ENCODE results near the gene HSPB2.

Gene HSPB2

GRCh38 chr11:111934306-111934705, 21.8 kb downstream of the HSPB2 start:
- Histone ChIP-seq H4K8ac (ENCODE audit: low read depth, low read length) (no peak overlapping the region), H3K9ac (ENCODE audit: low read depth, low read length, poor library complexity) (no peak overlapping the region), H3K79me1 (ENCODE audit: low read depth, low read length) (no peaks in the 10 kb centered on the region), H3K4me1 (ENCODE audit: control insufficient read depth in 2 of 2, insufficient read depth in 1 of 2, low read depth in 1 of 2, low read length in 2 of 2) (peaks cover 19 to 36% of the 10 kb centered on the region in 2 donors), H2BK120ac (ENCODE audit: low read depth, low read length) (no peak overlapping the region), H2AK5ac (ENCODE audit: low read depth, low read length) (no peak overlapping the region), H3K27ac (replicated peaks; ENCODE audit: low read length) (no peak overlapping the region), H3K4ac (ENCODE audit: low read length) (no peak overlapping the region), H4K91ac (ENCODE audit: low read depth, low read length, poor library complexity) (no peak overlapping the region), H3K23ac (ENCODE audit: low read depth, low read length, poor library complexity) (no peak overlapping the region), H3K9me3 (replicated peaks in 1 of 2; ENCODE audit: control insufficient read depth in 2 of 2, insufficient read depth in 1 of 2, low read depth in 1 of 2, low read length in 2 of 2) (no peaks in the 10 kb centered on the region), H2AFZ (ENCODE audit: low read length) (no peak overlapping the region), H3K18ac (ENCODE audit: low read length) (no peak overlapping the region), H3K27me3 (ENCODE audit: control insufficient read depth in 3 of 3, insufficient read depth in 3 of 3, low read depth in 1 of 3, low read length in 3 of 3) (no peaks in the 10 kb centered on the region), H2BK5ac (ENCODE audit: low read length) (no peak overlapping the region), H3K14ac (ENCODE audit: low read length) (no peak overlapping the region), H3K4me3 (ENCODE audit: low read length in 2 of 2) (no peak overlapping the region), H2BK15ac (ENCODE audit: low read length) (no peak overlapping the region), H2BK12ac (ENCODE audit: low read length) (no peak overlapping the region), H3K36me3 (replicated peaks in 1 of 2; ENCODE audit: control insufficient read depth in 2 of 2, insufficient read depth in 2 of 2, low read length in 2 of 2) (peaks cover 0 to 7% of the 10 kb centered on the region in 2 donors), H3K4me2 (ENCODE audit: insufficient read depth, low read length, poor library complexity, severe bottlenecking) (no peak overlapping the region)
- no CpG with 5 or more reads among the region's 1 CpG for whole genome bisulfite sequencing, 2 donors (ENCODE audit: extremely low coverage in 2 of 2, insufficient read length in 2 of 2, insufficient replicate concordance in 1 of 2)
- no peak for DNase-seq (ENCODE audit: low spot score)

- Histone ChIP-seq H2BK15ac (ENCODE audit: low read length) (no peak overlapping the region), H4K91ac (ENCODE audit: low read depth, low read length, poor library complexity) (no peak overlapping the region), H3K36me3 (replicated peaks in 1 of 2; ENCODE audit: control insufficient read depth in 2 of 2, insufficient read depth in 2 of 2, low read length in 2 of 2) (peaks cover 0 to 6% of the 10 kb centered on the region in 2 donors), H3K4me3 (ENCODE audit: low read length in 2 of 2) (no peak overlapping the region), H3K14ac (ENCODE audit: low read length) (no peak overlapping the region), H3K9ac (ENCODE audit: low read depth, low read length, poor library complexity) (no peak overlapping the region), H2BK5ac (ENCODE audit: low read length) (no peak overlapping the region), H3K79me1 (ENCODE audit: low read depth, low read length) (no peaks in the 10 kb centered on the region), H2AK5ac (ENCODE audit: low read depth, low read length) (no peak overlapping the region), H3K4ac (ENCODE audit: low read length) (no peak overlapping the region), H2AFZ (ENCODE audit: low read length) (peak overlapping the region; percentile 33), H3K18ac (ENCODE audit: low read length) (no peak overlapping the region), H3K4me1 (ENCODE audit: control insufficient read depth in 2 of 2, insufficient read depth in 1 of 2, low read depth in 1 of 2, low read length in 2 of 2) (peaks cover 19 to 36% of the 10 kb centered on the region in 2 donors), H2BK120ac (ENCODE audit: low read depth, low read length) (no peak overlapping the region), H3K27ac (replicated peaks; ENCODE audit: low read length) (no peak overlapping the region), H2BK12ac (ENCODE audit: low read length) (no peak overlapping the region), H3K23ac (ENCODE audit: low read depth, low read length, poor library complexity) (no peak overlapping the region), H3K9me3 (replicated peaks in 1 of 2; ENCODE audit: control insufficient read depth in 2 of 2, insufficient read depth in 1 of 2, low read depth in 1 of 2, low read length in 2 of 2) (no peaks in the 10 kb centered on the region), H4K8ac (ENCODE audit: low read depth, low read length) (no peak overlapping the region), H3K4me2 (ENCODE audit: insufficient read depth, low read length, poor library complexity, severe bottlenecking) (no peak overlapping the region), H3K27me3 (ENCODE audit: control insufficient read depth in 3 of 3, insufficient read depth in 3 of 3, low read depth in 1 of 3, low read length in 3 of 3) (no peaks in the 10 kb centered on the region)
- WGBS, 2 donors (ENCODE audit: extremely low coverage in 2 of 2, insufficient read length in 2 of 2, insufficient replicate concordance in 1 of 2) = no CpG with 5 or more reads among the region's 4 CpGs
- no peak for DNase-seq (ENCODE audit: low spot score)
Observed at GRCh38 chr11:111935317-111936039, 22.9 kb downstream of the HSPB2 start.

- no peak for DNase-seq (ENCODE audit: low spot score)
- H2BK15ac ChIP-seq (ENCODE audit: low read length) = no peak overlapping the region
- H3K4me1 ChIP-seq (ENCODE audit: control insufficient read depth in 2 of 2, insufficient read depth in 1 of 2, low read depth in 1 of 2, low read length in 2 of 2) = peaks cover 19 to 36% of the 10 kb centered on the region in 2 donors
- no peak overlapping the region for H4K8ac ChIP-seq (ENCODE audit: low read depth, low read length)
- peak overlapping the region; percentile 81 for H2AFZ ChIP-seq (ENCODE audit: low read length)
- no peaks in the 10 kb centered on the region for H3K27me3 ChIP-seq (ENCODE audit: control insufficient read depth in 3 of 3, insufficient read depth in 3 of 3, low read depth in 1 of 3, low read length in 3 of 3)
- no peak overlapping the region for H3K23ac ChIP-seq (ENCODE audit: low read depth, low read length, poor library complexity)
- H3K79me1 ChIP-seq (ENCODE audit: low read depth, low read length) = no peaks in the 10 kb centered on the region
- WGBS, 2 donors (ENCODE audit: extremely low coverage in 2 of 2, insufficient read length in 2 of 2, insufficient replicate concordance in 1 of 2) = no CpG with 5 or more reads among the region's 3 CpGs
- H3K4me3 ChIP-seq (ENCODE audit: low read length in 2 of 2) = peak overlapping the region in 1 of 2 donors; percentile 54
- H4K91ac ChIP-seq (ENCODE audit: low read depth, low read length, poor library complexity) = no peak overlapping the region
- no peak overlapping the region for H3K4ac ChIP-seq (ENCODE audit: low read length)
- no peak overlapping the region for H3K14ac ChIP-seq (ENCODE audit: low read length)
- H3K18ac ChIP-seq (ENCODE audit: low read length) = no peak overlapping the region
- peak overlapping the region; percentile 85 for H3K4me2 ChIP-seq (ENCODE audit: insufficient read depth, low read length, poor library complexity, severe bottlenecking)
- H3K9me3 ChIP-seq (replicated peaks in 1 of 2; ENCODE audit: control insufficient read depth in 2 of 2, insufficient read depth in 1 of 2, low read depth in 1 of 2, low read length in 2 of 2) = no peaks in the 10 kb centered on the region
- no peak overlapping the region for H2BK5ac ChIP-seq (ENCODE audit: low read length)
- H3K36me3 ChIP-seq (replicated peaks in 1 of 2; ENCODE audit: control insufficient read depth in 2 of 2, insufficient read depth in 2 of 2, low read length in 2 of 2) = peaks cover 0 to 8% of the 10 kb centered on the region in 2 donors
- no peak overlapping the region for H3K27ac ChIP-seq (replicated peaks; ENCODE audit: low read length)
- H2BK12ac ChIP-seq (ENCODE audit: low read length) = no peak overlapping the region
- no peak overlapping the region for H3K9ac ChIP-seq (ENCODE audit: low read depth, low read length, poor library complexity)
- H2BK120ac ChIP-seq (ENCODE audit: low read depth, low read length) = no peak overlapping the region
- H2AK5ac ChIP-seq (ENCODE audit: low read depth, low read length) = no peak overlapping the region
Observed at GRCh38 chr11:111936040-111936540, 23.6 kb downstream of the HSPB2 start.

DNA sequence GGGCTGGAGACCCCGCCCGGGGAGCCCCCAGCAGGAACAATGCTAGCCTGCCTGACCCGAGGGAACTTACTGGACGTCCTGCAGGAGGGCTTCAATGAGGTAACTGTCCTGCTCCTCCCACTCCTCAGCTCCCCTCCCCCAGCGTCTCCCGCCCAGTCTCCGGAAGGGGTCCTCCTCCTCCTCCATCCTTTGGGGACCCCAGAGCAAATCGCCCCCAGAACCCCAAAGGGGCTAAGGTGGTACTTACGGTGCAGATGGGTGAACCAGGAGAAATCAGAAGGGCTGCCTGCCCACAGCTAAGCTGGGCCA, 24.9 kb downstream of the HSPB2 start:
- Histone ChIP-seq H2BK15ac (ENCODE audit: low read length) (no peak overlapping the region), H2AFZ (ENCODE audit: low read length) (peak overlapping the region; percentile 81), H3K4me1 (ENCODE audit: control insufficient read depth in 2 of 2, insufficient read depth in 1 of 2, low read depth in 1 of 2, low read length in 2 of 2) (peaks cover 19 to 36% of the 10 kb centered on the region in 2 donors), H2BK5ac (ENCODE audit: low read length) (no peak overlapping the region), H3K4me2 (ENCODE audit: insufficient read depth, low read length, poor library complexity, severe bottlenecking) (peak overlapping the region; percentile 70), H3K9me3 (replicated peaks in 1 of 2; ENCODE audit: control insufficient read depth in 2 of 2, insufficient read depth in 1 of 2, low read depth in 1 of 2, low read length in 2 of 2) (no peaks in the 10 kb centered on the region), H3K18ac (ENCODE audit: low read length) (peak overlapping the region; percentile 91), H3K79me1 (ENCODE audit: low read depth, low read length) (no peaks in the 10 kb centered on the region), H4K8ac (ENCODE audit: low read depth, low read length) (no peak overlapping the region), H3K4me3 (ENCODE audit: low read length in 2 of 2) (peak overlapping the region; percentile 54 to 85), H3K27me3 (ENCODE audit: control insufficient read depth in 3 of 3, insufficient read depth in 3 of 3, low read depth in 1 of 3, low read length in 3 of 3) (no peaks in the 10 kb centered on the region), H2AK5ac (ENCODE audit: low read depth, low read length) (peak overlapping the region; percentile 7), H3K9ac (ENCODE audit: low read depth, low read length, poor library complexity) (peak overlapping the region; percentile 46), H3K36me3 (replicated peaks in 1 of 2; ENCODE audit: control insufficient read depth in 2 of 2, insufficient read depth in 2 of 2, low read length in 2 of 2) (peaks cover 0 to 15% of the 10 kb centered on the region in 2 donors), H2BK120ac (ENCODE audit: low read depth, low read length) (peak overlapping the region; percentile 69), H3K14ac (ENCODE audit: low read length) (no peak overlapping the region), H3K27ac (replicated peaks; ENCODE audit: low read length) (peak overlapping the region; percentile 93), H2BK12ac (ENCODE audit: low read length) (no peak overlapping the region), H4K91ac (ENCODE audit: low read depth, low read length, poor library complexity) (no peak overlapping the region), H3K4ac (ENCODE audit: low read length) (no peak overlapping the region), H3K23ac (ENCODE audit: low read depth, low read length, poor library complexity) (no peak overlapping the region)
- no peak for DNase-seq (ENCODE audit: low spot score)
- WGBS, 2 donors (ENCODE audit: extremely low coverage in 2 of 2, insufficient read length in 2 of 2, insufficient replicate concordance in 1 of 2) = no CpG with 5 or more reads among the region's 9 CpGs
